ENCODE data around the gene GOLGA3.
"Not testable (repeated sequence)": the region's sequence is repeated elsewhere in the genome, so short reads cannot be mapped to it uniquely, and the experiment has no call there.

Gene GOLGA3

GRCh38 chr12:132809391-132809790 is 19.3 kb downstream of the GOLGA3 start:
- DNase-seq (ENCODE audit: low spot score); in situ Hi-C loops (cut with MboI; ENCODE audit: low sequenced_read_pairs, unreplicated experiment): not testable (repeated sequence)
- TF ChIP-seq CTCF (IDR thresholded peaks at IDR 0.05; ENCODE audit: borderline replicate concordance, control extremely low read depth, extremely low read depth, insufficient read depth, missing control alignments): peak; percentile 30

- in situ Hi-C loops (cut with MboI; ENCODE audit: low sequenced_read_pairs, unreplicated experiment): no loop called here
- DNase-seq (ENCODE audit: low spot score): no peak
- TF ChIP-seq CTCF (IDR thresholded peaks at IDR 0.05; ENCODE audit: borderline replicate concordance, control extremely low read depth, extremely low read depth, insufficient read depth, missing control alignments): no peak
Observed at GRCh38 chr12:132807295-132808092, 21.2 kb downstream of the GOLGA3 start.

- in situ Hi-C loops (cut with MboI; ENCODE audit: low sequenced_read_pairs, unreplicated experiment): no loop called here
- TF ChIP-seq CTCF (IDR thresholded peaks at IDR 0.05; ENCODE audit: borderline replicate concordance, control extremely low read depth, extremely low read depth, insufficient read depth, missing control alignments): no peak
- no peak for DNase-seq (ENCODE audit: low spot score)
Observed at GRCh38 chr12:132806857-132807256, 21.8 kb downstream of the GOLGA3 start.

GRCh38 chr12:132804426-132804861 is 24.2 kb downstream of the GOLGA3 start:
- in situ Hi-C loops (cut with MboI; ENCODE audit: low sequenced_read_pairs, unreplicated experiment): no loop called here
- no peak for TF ChIP-seq CTCF (IDR thresholded peaks at IDR 0.05; ENCODE audit: borderline replicate concordance, control extremely low read depth, extremely low read depth, insufficient read depth, missing control alignments)

GRCh38 chr12:132803888-132804287 is 24.8 kb downstream of the GOLGA3 start:
- in situ Hi-C loops (cut with MboI; ENCODE audit: low sequenced_read_pairs, unreplicated experiment): no loop called here
- DNase-seq (ENCODE audit: low spot score): no peak
- no peak for TF ChIP-seq CTCF (IDR thresholded peaks at IDR 0.05; ENCODE audit: borderline replicate concordance, control extremely low read depth, extremely low read depth, insufficient read depth, missing control alignments)

More at GRCh38 chr12:132804426-132804861, 24.2 kb downstream of the GOLGA3 start:
- DNase-seq (ENCODE audit: low spot score): no peak

GRCh38 chr12:132803125-132803524 is 25.5 kb downstream of the GOLGA3 start:
- no peak for DNase-seq (ENCODE audit: low spot score)
- in situ Hi-C loops (cut with MboI; ENCODE audit: low sequenced_read_pairs, unreplicated experiment): no loop called here
- TF ChIP-seq CTCF (IDR thresholded peaks at IDR 0.05; ENCODE audit: borderline replicate concordance, control extremely low read depth, extremely low read depth, insufficient read depth, missing control alignments): no peak

Measured in GM13976 (cell line).